Mesodermal cell (in vitro differentiated cells): ENCODE measurements around the gene INHA.

ENCODE experiments used
- H3K27ac ChIP-seq: 2 replicates; pipeline ENCODE4 v1.7.0; 2013; ENCODE audit warnings: mild to moderate bottlenecking, low read depth, low read length, moderate library complexity; ENCODE audit not compliant: severe bottlenecking
- H3K36me3 ChIP-seq: 2 replicates; pipeline ENCODE4 v1.7.1; 2013; ENCODE audit warnings: mild to moderate bottlenecking, low read length, moderate library complexity; ENCODE audit not compliant: control insufficient read depth, insufficient read depth
- H3K4me1 ChIP-seq: one replicate; pipeline ENCODE4 v1.7.1; 2013; ENCODE audit warnings: mild to moderate bottlenecking, low read length; ENCODE audit not compliant: insufficient read depth, control insufficient read depth, poor library complexity, severe bottlenecking
- H3K4me3 ChIP-seq: 2 replicates; pipeline ENCODE4 v1.7.0; 2013; ENCODE audit warnings: low read length, control low read depth, mild to moderate bottlenecking; ENCODE audit not compliant: insufficient read depth, poor library complexity, severe bottlenecking; ENCODE audit errors: extremely low read depth
- H3K9me3 ChIP-seq: 2 replicates; pipeline ENCODE4 v1.7.1; 2013; ENCODE audit warnings: mild to moderate bottlenecking, low read length, moderate library complexity; ENCODE audit not compliant: control insufficient read depth
- WGBS, 2 experiments: methylation state at CpG; one replicate each; pipeline ENCODE4 v1.1.5; 2013; ENCODE audit warnings: missing lambda C conversion rate in 2 of 2; ENCODE audit not compliant: insufficient coverage in 2 of 2; 5-methylcytosine and 5-hydroxymethylcytosine counted together

The INHA gene

GRCh38 chr2:219532378-219532649, 39.8 kb upstream of the INHA start:
- H3K27ac ChIP-seq: no peak overlapping the region
- H3K4me1 ChIP-seq: peaks cover 12% of the 10 kb centered on the region
- H3K9me3 ChIP-seq: no peaks in the 10 kb centered on the region
- WGBS, 2 experiments: 86 to 96% methylated on average over 5 to 7 of the region's 8 CpGs
- H3K4me3 ChIP-seq: no peak overlapping the region
- no peaks in the 10 kb centered on the region for H3K36me3 ChIP-seq

- 76 to 95% methylated on average over 2 to 5 of the region's 6 CpGs for WGBS, 2 experiments
- peaks cover 7% of the 10 kb centered on the region for H3K36me3 ChIP-seq
- H3K27ac ChIP-seq: no peak overlapping the region
- peaks cover 25% of the 10 kb centered on the region for H3K4me1 ChIP-seq
- no peaks in the 10 kb centered on the region for H3K9me3 ChIP-seq
- H3K4me3 ChIP-seq: no peak overlapping the region
Measured at GRCh38 chr2:219533930-219534661, 38.0 kb upstream of the INHA start.

- no peak overlapping the region for H3K27ac ChIP-seq
- peaks cover 30% of the 10 kb centered on the region for H3K36me3 ChIP-seq
- H3K4me3 ChIP-seq: no peak overlapping the region
- H3K9me3 ChIP-seq: no peaks in the 10 kb centered on the region
- 94 to 95% methylated on average over 11 to 15 of the region's 16 CpGs for WGBS, 2 experiments
- H3K4me1 ChIP-seq: peaks cover 22% of the 10 kb centered on the region
Measured at GRCh38 chr2:219536425-219536824, 35.7 kb upstream of the INHA start.

GRCh38 chr2:219536967-219537366, 35.1 kb upstream of the INHA start:
- no peaks in the 10 kb centered on the region for H3K9me3 ChIP-seq
- H3K27ac ChIP-seq: no peak overlapping the region
- H3K36me3 ChIP-seq: peaks cover 30% of the 10 kb centered on the region
- H3K4me1 ChIP-seq: peaks cover 22% of the 10 kb centered on the region
- WGBS, 2 experiments: 80 to 89% methylated on average over 9 of the region's 9 CpGs
- no peak overlapping the region for H3K4me3 ChIP-seq

- H3K9me3 ChIP-seq: no peaks in the 10 kb centered on the region
- H3K4me1 ChIP-seq: peaks cover 27% of the 10 kb centered on the region
- no peak overlapping the region for H3K27ac ChIP-seq
- H3K4me3 ChIP-seq: no peak overlapping the region
- peaks cover 30% of the 10 kb centered on the region for H3K36me3 ChIP-seq
- WGBS, 2 experiments: 54 to 57% methylated on average over 7 to 9 of the region's 15 CpGs
Measured at GRCh38 chr2:219537657-219538488, 34.2 kb upstream of the INHA start.

- Histone ChIP-seq H3K27ac (no peak overlapping the region), H3K4me3 (no peak overlapping the region), H3K36me3 (peaks cover 30% of the 10 kb centered on the region), H3K9me3 (no peaks in the 10 kb centered on the region), H3K4me1 (peaks cover 27% of the 10 kb centered on the region)
- WGBS, 2 experiments: 61% methylated on average over 4 of the region's 6 CpGs; no CpG with 5 or more reads in 1 of the 2 experiments
Measured at GRCh38 chr2:219538504-219538951, 33.6 kb upstream of the INHA start.

GRCh38 chr2:219538956-219539788, 32.9 kb upstream of the INHA start:
- H3K4me1 ChIP-seq: peaks cover 29% of the 10 kb centered on the region

GRCh38 chr2:219539926-219540678, 32.0 kb upstream of the INHA start:
- H3K9me3 ChIP-seq: no peaks in the 10 kb centered on the region
- H3K4me1 ChIP-seq: peaks cover 31% of the 10 kb centered on the region
- H3K4me3 ChIP-seq: no peak overlapping the region
- 96% methylated on average over 35 to 44 of the region's 46 CpGs for WGBS, 2 experiments
- peaks cover 30% of the 10 kb centered on the region for H3K36me3 ChIP-seq
- no peak overlapping the region for H3K27ac ChIP-seq

More at GRCh38 chr2:219538956-219539788, 32.9 kb upstream of the INHA start:
- no peak overlapping the region for H3K27ac ChIP-seq
- H3K9me3 ChIP-seq: no peaks in the 10 kb centered on the region
- H3K36me3 ChIP-seq: peaks cover 30% of the 10 kb centered on the region
- H3K4me3 ChIP-seq: no peak overlapping the region
- 92 to 94% methylated on average over 28 to 31 of the region's 32 CpGs for WGBS, 2 experiments

- WGBS, 2 experiments: 94 to 96% methylated on average over 10 to 11 of the region's 12 CpGs
- H3K36me3 ChIP-seq: peaks cover 30% of the 10 kb centered on the region
- H3K9me3 ChIP-seq: no peaks in the 10 kb centered on the region
- no peak overlapping the region for H3K4me3 ChIP-seq
- no peak overlapping the region for H3K27ac ChIP-seq
- peaks cover 31% of the 10 kb centered on the region for H3K4me1 ChIP-seq
Measured at GRCh38 chr2:219540784-219541504, 31.2 kb upstream of the INHA start.
